ENCODE measurements around the gene PRLR. TPM values are rescaled to one million over a fixed set of nuclear protein-coding genes. Genes with fewer than 3 reads are reported as not detected.

PRLR gene
- total RNA-seq, 4 donors from 2014 or later: 0.10 to 0.65 (median 0.39) TPM

DNA sequence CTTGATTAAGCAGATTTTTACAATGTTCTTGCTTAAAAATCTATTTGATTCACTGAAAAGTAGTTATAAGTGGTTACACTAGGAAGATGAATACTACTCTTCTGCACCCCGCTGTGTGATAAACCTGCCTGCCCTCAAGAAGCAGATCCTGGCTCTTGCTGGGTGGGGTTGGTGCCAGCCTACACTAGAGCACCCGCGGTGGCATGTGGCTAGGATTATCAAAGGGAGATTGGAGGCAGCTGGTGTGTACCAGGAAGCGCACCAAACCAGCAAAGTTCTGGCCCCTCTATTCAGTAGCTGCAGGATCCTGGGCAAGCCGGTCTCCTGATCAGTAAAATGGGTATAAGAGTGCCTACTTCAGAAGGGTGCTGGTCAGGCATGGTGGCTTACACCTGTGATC lies 43.5 kb downstream of the PRLR start:
- Histone ChIP-seq H3K9me3 (no peaks in the 10 kb centered on the region), H3K27ac (no peak overlapping the region), H3K4me3 (no peak overlapping the region), H3K27me3 (no peaks in the 10 kb centered on the region), H3K4me1 (no peaks in the 10 kb centered on the region), H3K36me3 (no peaks in the 10 kb centered on the region)
- TF ChIP-seq, protein P1, sequence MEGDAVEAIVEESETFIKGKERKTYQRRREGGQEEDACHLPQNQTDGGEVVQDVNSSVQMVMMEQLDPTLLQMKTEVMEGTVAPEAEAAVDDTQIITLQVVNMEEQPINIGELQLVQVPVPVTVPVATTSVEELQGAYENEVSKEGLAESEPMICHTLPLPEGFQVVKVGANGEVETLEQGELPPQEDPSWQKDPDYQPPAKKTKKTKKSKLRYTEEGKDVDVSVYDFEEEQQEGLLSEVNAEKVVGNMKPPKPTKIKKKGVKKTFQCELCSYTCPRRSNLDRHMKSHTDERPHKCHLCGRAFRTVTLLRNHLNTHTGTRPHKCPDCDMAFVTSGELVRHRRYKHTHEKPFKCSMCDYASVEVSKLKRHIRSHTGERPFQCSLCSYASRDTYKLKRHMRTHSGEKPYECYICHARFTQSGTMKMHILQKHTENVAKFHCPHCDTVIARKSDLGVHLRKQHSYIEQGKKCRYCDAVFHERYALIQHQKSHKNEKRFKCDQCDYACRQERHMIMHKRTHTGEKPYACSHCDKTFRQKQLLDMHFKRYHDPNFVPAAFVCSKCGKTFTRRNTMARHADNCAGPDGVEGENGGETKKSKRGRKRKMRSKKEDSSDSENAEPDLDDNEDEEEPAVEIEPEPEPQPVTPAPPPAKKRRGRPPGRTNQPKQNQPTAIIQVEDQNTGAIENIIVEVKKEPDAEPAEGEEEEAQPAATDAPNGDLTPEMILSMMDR (IDR thresholded peaks at IDR 0.05 in 4 of 5, conservative IDR thresholded peaks at IDR 0.05 in 1 of 5): no peak
- no peak for TF ChIP-seq POLR2A (IDR thresholded peaks at IDR 0.05)
- in situ Hi-C loops (cut with MboI; ENCODE audit: low sequenced_read_pairs in 4 of 4) (no loop called here), intact Hi-C loops (cut with DNase I; ENCODE audit: low total_unique reads) (no loop called here)
- no peak for DNase-seq
- ATAC-seq: no peak

DNA sequence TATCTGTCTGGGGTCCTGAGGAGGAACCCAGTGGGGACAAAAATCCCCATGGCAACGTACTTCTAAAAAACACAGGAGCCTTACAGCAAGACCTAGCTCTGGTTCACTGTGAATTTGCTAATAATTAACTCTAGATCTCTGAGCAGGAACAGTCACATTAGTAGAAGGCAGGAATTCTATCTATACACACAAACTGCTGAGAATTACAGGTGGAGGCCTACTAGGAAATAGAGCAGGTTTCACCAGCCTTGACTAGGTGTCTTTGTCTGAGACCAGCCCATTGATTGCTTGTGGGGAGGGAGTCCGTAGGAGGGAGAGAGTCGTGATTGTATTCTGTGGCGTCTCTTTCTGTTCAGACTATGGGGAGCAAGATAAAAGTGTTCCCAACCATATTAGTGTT lies 44.8 kb downstream of the PRLR start:
- no peak for ATAC-seq
- intact Hi-C loops (cut with DNase I; ENCODE audit: low total_unique reads) (no loop called here), in situ Hi-C loops (cut with MboI; ENCODE audit: low sequenced_read_pairs in 4 of 4) (no loop called here)
- Histone ChIP-seq H3K4me3 (no peak overlapping the region), H3K27ac (no peak overlapping the region), H3K27me3 (no peaks in the 10 kb centered on the region), H3K4me1 (no peaks in the 10 kb centered on the region), H3K36me3 (no peaks in the 10 kb centered on the region), H3K9me3 (no peaks in the 10 kb centered on the region)
- TF ChIP-seq, protein P1 (IDR thresholded peaks at IDR 0.05 in 4 of 5, conservative IDR thresholded peaks at IDR 0.05 in 1 of 5): no peak
- no peak for TF ChIP-seq POLR2A (IDR thresholded peaks at IDR 0.05)
- DNase-seq: no peak

DNA sequence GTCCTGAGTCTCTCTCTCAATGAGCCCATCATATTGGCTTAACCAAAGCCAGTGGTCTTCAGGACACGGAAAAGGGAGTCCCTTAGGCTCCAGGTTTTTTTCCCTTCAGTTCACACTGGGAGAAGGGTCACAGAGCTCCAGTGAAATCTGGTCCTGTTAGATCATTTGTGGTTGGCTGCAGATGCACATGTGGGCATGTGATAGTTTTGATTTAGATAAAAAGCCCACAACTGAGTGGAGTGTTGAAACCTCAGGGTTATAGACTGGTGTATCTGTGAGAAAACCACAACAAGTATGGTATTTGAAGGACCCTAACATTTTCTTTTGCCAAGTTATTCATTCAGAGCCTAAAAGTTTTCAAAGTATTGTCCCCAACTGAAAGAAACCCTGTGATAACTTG lies 46.7 kb downstream of the PRLR start:
- no peak for DNase-seq
- Histone ChIP-seq H3K36me3 (no peaks in the 10 kb centered on the region), H3K4me1 (no peaks in the 10 kb centered on the region), H3K27me3 (no peaks in the 10 kb centered on the region), H3K4me3 (no peak overlapping the region), H3K9me3 (no peaks in the 10 kb centered on the region), H3K27ac (no peak overlapping the region)
- ATAC-seq: no peak
- in situ Hi-C loops (cut with MboI; ENCODE audit: low sequenced_read_pairs in 4 of 4) (no loop called here), intact Hi-C loops (cut with DNase I; ENCODE audit: low total_unique reads) (no loop called here)
- no peak for TF ChIP-seq POLR2A (IDR thresholded peaks at IDR 0.05)
- TF ChIP-seq, protein P1 (IDR thresholded peaks at IDR 0.05 in 4 of 5, conservative IDR thresholded peaks at IDR 0.05 in 1 of 5): no peak

DNA sequence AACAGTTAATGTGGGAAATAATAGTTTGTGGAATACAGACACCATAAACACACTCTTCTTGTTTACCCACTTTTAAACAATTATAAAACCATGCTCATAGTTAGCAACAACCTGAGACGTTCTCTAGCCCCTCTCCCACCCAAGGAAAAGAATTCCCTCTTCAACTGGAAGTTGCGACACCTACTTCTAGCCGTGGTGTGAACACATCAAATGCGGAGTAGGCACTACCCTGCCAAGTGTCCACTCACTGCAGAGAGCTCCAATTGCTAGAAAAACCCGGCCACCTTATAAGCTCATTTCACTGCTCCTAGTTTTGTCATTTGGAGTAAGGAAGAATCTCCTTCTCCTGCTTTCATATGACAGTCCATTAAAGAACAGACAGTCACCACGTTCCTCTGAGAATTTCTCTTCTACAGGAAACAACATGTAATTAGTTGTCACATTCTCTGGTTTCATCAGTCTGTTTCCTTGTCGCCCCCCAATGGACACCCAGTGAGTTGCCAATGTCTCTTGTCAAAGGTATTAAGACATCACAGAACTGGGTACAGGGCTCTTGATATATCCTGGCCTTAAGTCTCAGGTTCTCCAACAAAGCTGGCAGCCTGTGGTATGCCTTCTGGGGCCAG lies 47.3 kb downstream of the PRLR start:
- Histone ChIP-seq H3K4me3 (no peak overlapping the region), H3K4me1 (no peaks in the 10 kb centered on the region), H3K9me3 (no peaks in the 10 kb centered on the region), H3K27me3 (no peaks in the 10 kb centered on the region), H3K27ac (no peak overlapping the region), H3K36me3 (no peaks in the 10 kb centered on the region)
- DNase-seq (peak in 1 of 2 donors; percentile 19), ATAC-seq (no peak)
- TF ChIP-seq, protein P1 (IDR thresholded peaks at IDR 0.05 in 4 of 5, conservative IDR thresholded peaks at IDR 0.05 in 1 of 5): no peak
- TF ChIP-seq POLR2A (IDR thresholded peaks at IDR 0.05): no peak
- intact Hi-C loops (cut with DNase I; ENCODE audit: low total_unique reads): no loop called here
- in situ Hi-C loops (cut with MboI; ENCODE audit: low sequenced_read_pairs in 4 of 4): no loop called here

DNA sequence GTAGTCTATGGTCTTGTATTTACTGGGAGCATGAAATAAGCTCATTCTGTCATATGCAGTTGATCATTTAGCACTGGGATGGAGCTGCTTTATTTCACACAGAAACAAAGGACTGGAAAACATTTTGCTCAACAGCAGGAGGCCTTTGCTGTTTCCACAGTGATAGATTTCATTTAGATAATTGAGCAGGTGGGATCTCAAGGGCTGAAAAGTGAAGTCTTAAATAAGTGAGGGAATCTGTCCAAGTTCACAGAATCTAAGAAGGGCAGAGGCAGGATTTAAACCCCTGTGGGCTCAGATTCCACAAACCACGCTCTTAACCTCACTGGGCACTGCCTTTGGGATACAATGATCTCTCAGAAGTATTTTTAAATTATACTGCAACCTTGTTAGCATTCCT lies 47.8 kb downstream of the PRLR start:
- Histone ChIP-seq H3K36me3 (no peaks in the 10 kb centered on the region), H3K9me3 (no peaks in the 10 kb centered on the region), H3K27ac (no peak overlapping the region), H3K27me3 (no peaks in the 10 kb centered on the region), H3K4me1 (no peaks in the 10 kb centered on the region), H3K4me3 (no peak overlapping the region)
- in situ Hi-C loops (cut with MboI; ENCODE audit: low sequenced_read_pairs in 4 of 4) (no loop called here), intact Hi-C loops (cut with DNase I; ENCODE audit: low total_unique reads) (no loop called here)
- DNase-seq (no peak), ATAC-seq (no peak)
- TF ChIP-seq, protein P1 (IDR thresholded peaks at IDR 0.05 in 4 of 5, conservative IDR thresholded peaks at IDR 0.05 in 1 of 5): no peak
- no peak for TF ChIP-seq POLR2A (IDR thresholded peaks at IDR 0.05)

Measured in gastrocnemius medialis (tissue), 4 donors.